ENCODE results near the gene SLC6A6. TPM values are rescaled to one million over a fixed set of nuclear protein-coding genes. Genes with fewer than 3 reads are reported as not detected.
A peak's percentile ranks its signal among the peaks of the same experiment; 100 is the strongest.

Gene SLC6A6
- total RNA-seq, 1 donor from 2014 or later, result 3.8 TPM

DNA sequence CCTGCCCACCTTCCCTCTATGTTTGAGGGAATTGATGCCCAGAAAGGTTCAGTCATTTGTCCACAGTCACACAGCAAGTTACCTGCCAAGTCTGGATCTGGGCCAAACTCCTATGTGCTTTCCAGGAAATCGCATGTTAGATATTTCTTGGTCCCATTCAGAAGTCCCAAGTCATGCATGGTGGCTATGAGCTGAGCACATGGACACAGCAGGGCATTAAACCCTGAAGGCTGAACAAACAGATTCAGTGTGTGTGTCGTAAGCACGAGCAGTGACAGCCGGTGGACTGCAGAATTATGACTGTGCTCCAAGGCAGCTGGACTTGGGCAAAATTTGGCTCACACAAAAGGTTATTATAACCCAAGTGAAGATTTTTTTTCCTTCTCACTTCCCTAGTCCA lies 11.4 kb upstream of the SLC6A6 start:
- Histone ChIP-seq H3K36me3 (ENCODE audit: control insufficient read depth, insufficient read depth, low read length) (no peaks in the 10 kb centered on the region), H3K27me3 (ENCODE audit: control insufficient read depth, insufficient read depth, low read length) (peaks cover 3% of the 10 kb centered on the region), H3K4me3 (ENCODE audit: low read depth, low read length) (no peak overlapping the region)
- DNase-seq (ENCODE audit: low read depth), result no peak
- TF ChIP-seq, protein P1, sequence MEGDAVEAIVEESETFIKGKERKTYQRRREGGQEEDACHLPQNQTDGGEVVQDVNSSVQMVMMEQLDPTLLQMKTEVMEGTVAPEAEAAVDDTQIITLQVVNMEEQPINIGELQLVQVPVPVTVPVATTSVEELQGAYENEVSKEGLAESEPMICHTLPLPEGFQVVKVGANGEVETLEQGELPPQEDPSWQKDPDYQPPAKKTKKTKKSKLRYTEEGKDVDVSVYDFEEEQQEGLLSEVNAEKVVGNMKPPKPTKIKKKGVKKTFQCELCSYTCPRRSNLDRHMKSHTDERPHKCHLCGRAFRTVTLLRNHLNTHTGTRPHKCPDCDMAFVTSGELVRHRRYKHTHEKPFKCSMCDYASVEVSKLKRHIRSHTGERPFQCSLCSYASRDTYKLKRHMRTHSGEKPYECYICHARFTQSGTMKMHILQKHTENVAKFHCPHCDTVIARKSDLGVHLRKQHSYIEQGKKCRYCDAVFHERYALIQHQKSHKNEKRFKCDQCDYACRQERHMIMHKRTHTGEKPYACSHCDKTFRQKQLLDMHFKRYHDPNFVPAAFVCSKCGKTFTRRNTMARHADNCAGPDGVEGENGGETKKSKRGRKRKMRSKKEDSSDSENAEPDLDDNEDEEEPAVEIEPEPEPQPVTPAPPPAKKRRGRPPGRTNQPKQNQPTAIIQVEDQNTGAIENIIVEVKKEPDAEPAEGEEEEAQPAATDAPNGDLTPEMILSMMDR (IDR thresholded peaks at IDR 0.05; ENCODE audit: insufficient read depth, low read length, poor library complexity, severe bottlenecking), result no peak

DNA sequence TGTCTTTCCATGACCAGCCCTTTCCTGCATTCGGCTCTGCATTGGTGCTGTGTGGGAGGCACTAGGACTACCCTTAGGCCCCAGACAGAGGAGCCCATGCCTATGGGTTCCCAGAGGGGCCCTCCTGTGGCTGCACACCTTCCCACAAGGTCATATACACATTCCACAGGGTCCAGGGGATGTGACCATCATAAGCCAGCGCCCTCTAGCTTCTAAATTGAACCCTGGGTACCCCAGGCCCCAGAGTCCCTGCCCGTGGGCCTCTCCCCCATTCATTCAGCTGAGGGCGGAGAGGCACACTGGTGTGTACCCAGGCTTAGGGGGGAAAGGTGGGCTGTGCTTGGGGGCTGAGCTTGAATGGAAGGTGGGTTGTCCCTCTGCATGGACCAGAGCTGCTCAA lies 10.2 kb upstream of the SLC6A6 start:
- DNase-seq (ENCODE audit: low read depth), result no peak
- TF ChIP-seq, protein P1 (IDR thresholded peaks at IDR 0.05; ENCODE audit: insufficient read depth, low read length, poor library complexity, severe bottlenecking), result peak; percentile 8
- Histone ChIP-seq H3K27me3 (ENCODE audit: control insufficient read depth, insufficient read depth, low read length) (no peaks in the 10 kb centered on the region), H3K4me3 (ENCODE audit: low read depth, low read length) (no peak overlapping the region), H3K36me3 (ENCODE audit: control insufficient read depth, insufficient read depth, low read length) (no peaks in the 10 kb centered on the region)

DNA sequence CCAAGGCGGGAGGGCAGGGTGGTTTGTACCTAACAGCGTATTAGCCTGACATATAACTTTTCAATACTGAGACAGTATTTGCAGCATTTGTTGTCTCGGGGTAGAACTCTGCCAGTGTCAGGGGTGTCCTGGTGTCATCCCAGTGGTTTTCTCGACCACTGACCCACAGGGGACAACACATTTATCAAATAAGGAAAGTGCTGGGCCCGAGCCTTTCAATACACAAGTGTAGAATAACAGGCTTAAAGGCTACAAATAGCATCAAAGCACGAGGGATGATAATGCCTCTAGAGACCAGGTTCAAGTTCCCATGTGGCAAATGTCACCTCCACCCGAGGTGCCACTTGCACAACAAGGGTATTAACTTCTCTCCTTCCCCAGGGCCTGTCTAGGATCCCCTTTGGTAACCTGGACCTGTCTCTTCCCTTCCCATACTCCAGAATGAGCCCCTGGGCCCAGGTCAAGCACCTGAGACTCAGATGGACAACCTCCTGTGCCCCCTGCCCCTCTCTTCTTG lies 9.5 kb upstream of the SLC6A6 start:
- no peaks in the 10 kb centered on the region for H3K27me3 ChIP-seq (ENCODE audit: control insufficient read depth, insufficient read depth, low read length)
- TF ChIP-seq, protein P1 (IDR thresholded peaks at IDR 0.05; ENCODE audit: insufficient read depth, low read length, poor library complexity, severe bottlenecking), result no peak
- H3K4me3 ChIP-seq (ENCODE audit: low read depth, low read length), result no peak overlapping the region
- H3K36me3 ChIP-seq (ENCODE audit: control insufficient read depth, insufficient read depth, low read length), result no peaks in the 10 kb centered on the region
- DNase-seq (ENCODE audit: low read depth), result no peak

DNA sequence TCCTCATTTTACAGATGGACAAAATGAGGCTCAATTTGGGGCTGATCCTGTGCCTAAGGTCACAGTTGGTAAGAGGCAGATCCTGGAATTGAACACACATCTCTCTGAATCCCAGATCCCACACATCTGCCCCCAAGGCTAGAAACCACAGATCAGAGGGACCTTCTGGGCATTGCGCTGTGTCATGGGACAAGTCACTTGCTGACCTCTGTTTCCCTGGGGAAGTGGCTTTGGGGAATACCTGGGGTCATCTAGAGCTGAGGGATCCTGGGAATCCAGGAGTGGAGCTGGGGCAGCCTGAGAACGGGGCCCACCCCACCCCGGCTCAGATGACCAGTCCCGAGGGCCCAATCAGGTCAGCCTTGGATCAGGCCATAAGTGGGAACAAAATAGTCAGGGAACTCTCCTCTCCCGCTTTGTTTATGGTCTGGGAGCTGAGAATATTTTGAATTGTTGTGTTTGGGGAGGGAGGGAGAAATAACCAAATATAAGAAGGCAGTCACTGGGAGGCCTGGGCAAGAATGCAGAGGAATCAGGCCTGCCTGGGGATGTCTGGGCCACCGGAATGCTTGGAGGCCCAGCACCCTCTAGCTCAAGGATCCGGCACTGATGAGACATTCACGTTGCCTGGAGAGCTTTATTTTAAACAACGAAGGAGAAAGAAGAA lies 8.8 kb upstream of the SLC6A6 start:
- DNase-seq (ENCODE audit: low read depth), result no peak
- Histone ChIP-seq H3K27me3 (ENCODE audit: control insufficient read depth, insufficient read depth, low read length) (no peaks in the 10 kb centered on the region), H3K36me3 (ENCODE audit: control insufficient read depth, insufficient read depth, low read length) (no peaks in the 10 kb centered on the region), H3K4me3 (ENCODE audit: low read depth, low read length) (no peak overlapping the region)
- TF ChIP-seq, protein P1 (IDR thresholded peaks at IDR 0.05; ENCODE audit: insufficient read depth, low read length, poor library complexity, severe bottlenecking), result no peak

DNA sequence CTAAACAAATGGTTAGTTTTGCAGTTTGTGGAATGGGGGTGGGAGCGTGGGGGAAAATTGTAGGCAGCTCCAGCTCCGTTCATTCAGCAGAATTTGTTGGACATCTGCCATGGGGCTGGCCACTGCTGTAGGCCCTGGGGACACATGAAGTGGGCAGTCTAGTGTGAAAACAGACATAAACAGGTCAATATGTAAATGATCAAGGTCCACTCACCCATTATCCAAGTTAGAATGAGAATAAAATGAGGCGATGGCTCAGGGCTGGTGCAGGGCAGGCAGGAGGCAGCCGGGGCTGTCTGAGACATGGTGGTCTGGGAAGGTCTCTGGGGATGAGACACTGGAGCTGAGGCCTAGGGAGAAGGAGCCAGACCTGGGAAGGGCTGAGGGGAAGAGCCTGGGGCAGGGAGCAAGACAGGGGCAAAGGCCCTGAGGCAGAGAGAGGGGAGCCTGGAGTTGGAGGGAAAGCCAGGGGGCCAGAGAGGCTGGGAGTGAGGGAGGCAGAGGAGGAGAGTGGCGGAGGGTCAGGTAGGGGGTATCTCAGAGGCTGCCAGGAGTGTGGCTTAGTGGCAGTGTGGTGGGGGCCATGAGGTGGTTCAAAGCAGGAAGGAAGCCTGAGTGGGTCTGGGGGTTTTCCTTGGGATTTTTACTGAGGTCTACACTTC lies 6.2 kb upstream of the SLC6A6 start:
- no peaks in the 10 kb centered on the region for H3K36me3 ChIP-seq (ENCODE audit: control insufficient read depth, insufficient read depth, low read length)
- H3K27me3 ChIP-seq (ENCODE audit: control insufficient read depth, insufficient read depth, low read length), result no peaks in the 10 kb centered on the region
- no peak overlapping the region for H3K4me3 ChIP-seq (ENCODE audit: low read depth, low read length)
- no peak for DNase-seq (ENCODE audit: low read depth)
- TF ChIP-seq, protein P1 (IDR thresholded peaks at IDR 0.05; ENCODE audit: insufficient read depth, low read length, poor library complexity, severe bottlenecking), result no peak
